Ishikawa (cell line): ENCODE measurements around the gene ASIP.

Experiments
- CEBPB ChIP-seq: IDR thresholded peaks from 2 replicates; pipeline ENCODE4 v1.6.1; 2012
- CREB1 ChIP-seq: IDR thresholded peaks from 2 replicates; pipeline ENCODE4 v1.6.1; 2012; ENCODE audit warnings: low read depth
- EGR1 ChIP-seq: IDR thresholded peaks from 2 replicates; pipeline ENCODE4 v1.6.1; 2012
- EP300 ChIP-seq: IDR thresholded peaks from 2 replicates; pipeline ENCODE4 v1.6.1; 2012; ENCODE audit warnings: borderline replicate concordance
- FOXM1 ChIP-seq: IDR thresholded peaks from 2 replicates; pipeline ENCODE4 v1.6.1; 2012; ENCODE audit warnings: low read depth, borderline replicate concordance
- MAX ChIP-seq: IDR thresholded peaks from 2 replicates; pipeline ENCODE4 v1.6.1; 2012
- NFIC ChIP-seq: IDR thresholded peaks from 2 replicates; pipeline ENCODE4 v1.6.1; 2012
- RAD21 ChIP-seq: IDR thresholded peaks from 2 replicates; pipeline ENCODE4 v1.6.1; 2012; ENCODE audit warnings: low read depth
- REST ChIP-seq: IDR thresholded peaks from 2 replicates; pipeline ENCODE4 v1.6.1; 2012; ENCODE audit warnings: low read depth, mild to moderate bottlenecking
- TAF1 ChIP-seq: IDR thresholded peaks from 2 replicates; pipeline ENCODE4 v1.6.1; 2012; ENCODE audit warnings: low read depth, mild to moderate bottlenecking
- TCF12 ChIP-seq: IDR thresholded peaks from 2 replicates; pipeline ENCODE4 v1.6.1; 2012; ENCODE audit warnings: low read depth
- TEAD4 ChIP-seq: IDR thresholded peaks from 2 replicates; pipeline ENCODE4 v1.6.1; 2012
- USF1 ChIP-seq: IDR thresholded peaks from 2 replicates; pipeline ENCODE4 v1.6.1; 2012
- YY1 ChIP-seq: IDR thresholded peaks from 2 replicates; pipeline ENCODE4 v1.6.1; 2012; ENCODE audit warnings: low read depth
- ZBTB7A ChIP-seq: IDR thresholded peaks from 2 replicates; pipeline ENCODE4 v1.6.1; 2012; ENCODE audit warnings: low read depth

ASIP gene

GRCh38 chr20:34271956-34272355, 30.7 kb downstream of the ASIP start:
- no peak for TF ChIP-seq CEBPB
- TF ChIP-seq TEAD4, result no peak
- TF ChIP-seq EGR1, result no peak

GRCh38 chr20:34274694-34275093, 33.5 kb downstream of the ASIP start:
- TF ChIP-seq REST (no peak), USF1 (no peak), TEAD4 (no peak), MAX (no peak), TAF1 (no peak), FOXM1 (no peak)

GRCh38 chr20:34281177-34281576, 40.0 kb downstream of the ASIP start:
- no peak for TF ChIP-seq TAF1
- no peak for TF ChIP-seq REST
- TF ChIP-seq ZBTB7A, result no peak
- TF ChIP-seq NFIC, result no peak
- TF ChIP-seq RAD21, result no peak
- TF ChIP-seq FOXM1, result no peak
- TF ChIP-seq CREB1, result no peak
- no peak for TF ChIP-seq TCF12
- no peak for TF ChIP-seq EP300
- TF ChIP-seq CEBPB, result no peak

GRCh38 chr20:34282041-34282440, 40.8 kb downstream of the ASIP start:
- no peak for TF ChIP-seq NFIC
- no peak for TF ChIP-seq TCF12
- no peak for TF ChIP-seq TEAD4
- TF ChIP-seq FOXM1, result no peak
- no peak for TF ChIP-seq ZBTB7A
- no peak for TF ChIP-seq RAD21
- TF ChIP-seq MAX, result no peak
- no peak for TF ChIP-seq EP300
- TF ChIP-seq EGR1, result no peak
- TF ChIP-seq TAF1, result no peak
- no peak for TF ChIP-seq REST
- TF ChIP-seq USF1, result no peak
- no peak for TF ChIP-seq CEBPB
- no peak for TF ChIP-seq CREB1
- TF ChIP-seq YY1, result no peak

GRCh38 chr20:34283844-34284243, 42.6 kb downstream of the ASIP start:
- TF ChIP-seq TAF1 (no peak), CREB1 (no peak), TEAD4 (no peak), RAD21 (no peak), EGR1 (no peak), ZBTB7A (no peak), EP300 (no peak), NFIC (no peak), USF1 (no peak), REST (no peak), YY1 (no peak), CEBPB (no peak), FOXM1 (no peak), TCF12 (no peak), MAX (no peak)
